H9 (cell line): ENCODE data around the gene CNR1. TPM values are rescaled to one million over a fixed set of nuclear protein-coding genes. Genes with fewer than 3 reads are reported as not detected.

ENCODE experiments used
- DNase-seq: peaks from one replicate; pipeline ENCODE4 v3.0.0-alpha.2; 2017
- H2AFZ ChIP-seq: one replicate; pipeline ENCODE4 v1.6.1; 2013; ENCODE audit warnings: mild to moderate bottlenecking, low read length, control low read depth, moderate library complexity
- H2AK5ac ChIP-seq: 2 replicates; pipeline ENCODE4 v1.6.1; 2013; ENCODE audit warnings: low read length, control low read depth, mixed read lengths; ENCODE audit not compliant: insufficient read length
- H2BK120ac ChIP-seq: one replicate; pipeline ENCODE4 v1.6.1; 2013; ENCODE audit warnings: low read depth, mild to moderate bottlenecking, low read length, control low read depth, inconsistent platforms; ENCODE audit not compliant: poor library complexity, severe bottlenecking
- H2BK12ac ChIP-seq: 2 replicates; pipeline ENCODE4 v1.6.1; 2013; ENCODE audit warnings: low read length, control low read depth, mixed read lengths, low read depth; ENCODE audit not compliant: insufficient read length
- H2BK15ac ChIP-seq: 2 replicates; pipeline ENCODE4 v1.6.1; 2013; ENCODE audit warnings: low read depth, low read length, control low read depth
- H2BK20ac ChIP-seq: one replicate; pipeline ENCODE4 v1.6.1; 2013; ENCODE audit warnings: low read depth, mild to moderate bottlenecking, low read length, control low read depth, inconsistent platforms; ENCODE audit not compliant: poor library complexity, severe bottlenecking
- H2BK5ac ChIP-seq: 2 replicates; pipeline ENCODE4 v1.6.1; 2013; ENCODE audit warnings: low read length, control low read depth, mixed read lengths; ENCODE audit not compliant: insufficient read length
- H3K14ac ChIP-seq: 2 replicates; pipeline ENCODE4 v1.6.1; 2013; ENCODE audit warnings: low read length, control low read depth; ENCODE audit not compliant: insufficient read depth
- H3K18ac ChIP-seq: 2 replicates; pipeline ENCODE4 v1.6.1; 2013; ENCODE audit warnings: low read depth, mild to moderate bottlenecking, mixed read lengths, low read length, control low read depth; ENCODE audit not compliant: insufficient read length
- H3K23ac ChIP-seq: 2 replicates; pipeline ENCODE4 v1.6.1; 2013; ENCODE audit warnings: low read length, control low read depth, mixed read lengths, low read depth; ENCODE audit not compliant: insufficient read length
- H3K23me2 ChIP-seq: 2 replicates; pipeline ENCODE4 v1.6.1; 2013; ENCODE audit warnings: low read depth, mild to moderate bottlenecking, mixed read lengths, low read length, control low read depth; ENCODE audit not compliant: insufficient read length, poor library complexity, severe bottlenecking
- H3K27ac ChIP-seq: 2 replicates; pipeline ENCODE4 v1.5.1; 2013; ENCODE audit warnings: low read length, control low read depth, mixed read lengths, low read depth; ENCODE audit not compliant: insufficient read length
- H3K27me3 ChIP-seq: 2 replicates; pipeline ENCODE4 v1.6.1; 2013; ENCODE audit warnings: low read length, control low read depth, inconsistent platforms; ENCODE audit not compliant: insufficient read depth
- H3K4ac ChIP-seq: 2 replicates; pipeline ENCODE4 v1.6.1; 2013; ENCODE audit warnings: low read depth, mild to moderate bottlenecking, control low read depth, inconsistent platforms, low read length, moderate library complexity
- H3K4me1 ChIP-seq: 2 replicates; pipeline ENCODE4 v1.6.1; 2013; ENCODE audit warnings: low read length, control low read depth, inconsistent platforms; ENCODE audit not compliant: insufficient read depth
- H3K4me2 ChIP-seq: 2 replicates; pipeline ENCODE4 v1.6.1; 2013; ENCODE audit warnings: low read length, control low read depth, mixed read lengths; ENCODE audit not compliant: insufficient read length, insufficient read depth
- H3K56ac ChIP-seq: 2 replicates; pipeline ENCODE4 v1.6.1; 2013; ENCODE audit warnings: low read depth, mild to moderate bottlenecking, mixed read lengths, low read length, control low read depth; ENCODE audit not compliant: insufficient read length
- H3K79me1 ChIP-seq: 2 replicates; pipeline ENCODE4 v1.6.1; 2013; ENCODE audit warnings: low read depth, mild to moderate bottlenecking, moderate library complexity, low read length, control low read depth, inconsistent platforms; ENCODE audit not compliant: insufficient read depth, poor library complexity, severe bottlenecking
- H3K79me2 ChIP-seq: 2 replicates; pipeline ENCODE4 v1.6.1; 2013; ENCODE audit warnings: low read length, control low read depth, inconsistent platforms; ENCODE audit not compliant: insufficient read depth
- H3K9ac ChIP-seq: 2 replicates; pipeline ENCODE4 v1.6.1; 2013; ENCODE audit warnings: low read length, control low read depth, mixed read lengths; ENCODE audit not compliant: insufficient read length; ENCODE audit errors: extremely low read depth
- H3K9me3 ChIP-seq: one replicate; pipeline ENCODE4 v1.6.1; 2013; ENCODE audit warnings: low read depth, low read length, inconsistent platforms; ENCODE audit not compliant: control insufficient read depth
- H3T11ph ChIP-seq: one replicate; pipeline ENCODE4 v1.6.1; 2013; ENCODE audit warnings: mild to moderate bottlenecking, low read length, control low read depth, inconsistent platforms
- H4K20me1 ChIP-seq: one replicate; pipeline ENCODE4 v1.6.1; 2013; ENCODE audit not compliant: control insufficient read depth, insufficient read length, insufficient read depth
- H4K5ac ChIP-seq: 2 replicates; pipeline ENCODE4 v1.6.1; 2013; ENCODE audit warnings: low read depth, mild to moderate bottlenecking, mixed read lengths, low read length, control low read depth; ENCODE audit not compliant: insufficient read length
- H4K8ac ChIP-seq: replicated peaks from 2 replicates; pipeline ENCODE4 v1.6.1; 2013; ENCODE audit warnings: low read length, control low read depth, mixed read lengths, low read depth; ENCODE audit not compliant: insufficient read length
- H4K91ac ChIP-seq: 2 replicates; pipeline ENCODE4 v1.6.1; 2013; ENCODE audit warnings: low read depth, mild to moderate bottlenecking, moderate library complexity, mixed read lengths, low read length, control low read depth; ENCODE audit not compliant: insufficient read length
- H3K27ac Mint-ChIP-seq, 3 experiments: 2 replicates in 2 of 3; 3 replicates in 1 of 3; pipeline ENCODE4 v1.8.0; 2020 to 2021; ENCODE audit warnings: mixed read lengths in 3 of 3, mild to moderate bottlenecking in 1 of 3, moderate library complexity in 1 of 3
- H3K27me3 Mint-ChIP-seq: 2 replicates; pipeline ENCODE4 v1.8.0; 2021; ENCODE audit warnings: low read depth, mild to moderate bottlenecking, moderate library complexity, mixed read lengths
- H3K36me3 Mint-ChIP-seq, 3 experiments: 2 replicates in 2 of 3; 3 replicates in 1 of 3; pipeline ENCODE4 v1.8.0; 2020 to 2021; ENCODE audit warnings: low read depth in 3 of 3, mixed read lengths in 3 of 3; ENCODE audit not compliant: insufficient read depth in 1 of 3
- H3K4me1 Mint-ChIP-seq, 2 experiments: 2 replicates each; pipeline ENCODE4 v1.8.0; 2020; ENCODE audit warnings: mixed read lengths in 2 of 2
- H3K4me3 Mint-ChIP-seq, 2 experiments: 2 replicates in 1 of 2; 3 replicates in 1 of 2; pipeline ENCODE4 v1.8.0; 2020 to 2021; ENCODE audit warnings: mild to moderate bottlenecking in 2 of 2, mixed read lengths in 2 of 2, moderate library complexity in 1 of 2
- H3K9me3 Mint-ChIP-seq, 2 experiments: 2 replicates in 1 of 2; 3 replicates in 1 of 2; pipeline ENCODE4 v1.8.0; 2020; ENCODE audit warnings: mild to moderate bottlenecking in 2 of 2, mixed read lengths in 2 of 2, moderate library complexity in 1 of 2
- WGBS: extraction: QIAGEN DNeasy Blood & Tissue Kit; methylation state at CpG from one replicate; pipeline ENCODE4 v1.1.7; 2013; ENCODE audit warnings: missing lambda C conversion rate, low lambda C conversion rate, mixed read lengths; ENCODE audit not compliant: insufficient read length; ENCODE audit errors: extremely low coverage; 5-methylcytosine and 5-hydroxymethylcytosine counted together
- total RNA-seq: library from RNA; stranded (reverse); gene quantifications from 2 replicates; pipeline ENCODE4 v1.2.1, GENCODE V29; 2021
- TF ChIP-seq, protein P1 (sequence below): fragments of 200-600 bp; sonication (generic); conservative IDR thresholded peaks from 3 replicates; pipeline ENCODE4 v1.8.0; 2021; ENCODE audit warnings: antibody characterized with exemption, mild to moderate bottlenecking

The CNR1 gene
- total RNA-seq, 1 experiment from 2014 or later, result 0.72 TPM

GRCh38 chr6:88174906-88175305 is 8.8 kb upstream of the CNR1 start:
- no peak overlapping the region for H4K91ac ChIP-seq
- no CpG with 5 or more reads among the region's 4 CpGs for WGBS
- peaks cover 9% of the 10 kb centered on the region for H3K27me3 Mint-ChIP-seq

More at GRCh38 chr6:88174906-88175305, 8.8 kb upstream of the CNR1 start:
- H3K27ac Mint-ChIP-seq, result no peak overlapping the region
- H3K79me2 ChIP-seq, result no peaks in the 10 kb centered on the region
- TF ChIP-seq, protein P1, sequence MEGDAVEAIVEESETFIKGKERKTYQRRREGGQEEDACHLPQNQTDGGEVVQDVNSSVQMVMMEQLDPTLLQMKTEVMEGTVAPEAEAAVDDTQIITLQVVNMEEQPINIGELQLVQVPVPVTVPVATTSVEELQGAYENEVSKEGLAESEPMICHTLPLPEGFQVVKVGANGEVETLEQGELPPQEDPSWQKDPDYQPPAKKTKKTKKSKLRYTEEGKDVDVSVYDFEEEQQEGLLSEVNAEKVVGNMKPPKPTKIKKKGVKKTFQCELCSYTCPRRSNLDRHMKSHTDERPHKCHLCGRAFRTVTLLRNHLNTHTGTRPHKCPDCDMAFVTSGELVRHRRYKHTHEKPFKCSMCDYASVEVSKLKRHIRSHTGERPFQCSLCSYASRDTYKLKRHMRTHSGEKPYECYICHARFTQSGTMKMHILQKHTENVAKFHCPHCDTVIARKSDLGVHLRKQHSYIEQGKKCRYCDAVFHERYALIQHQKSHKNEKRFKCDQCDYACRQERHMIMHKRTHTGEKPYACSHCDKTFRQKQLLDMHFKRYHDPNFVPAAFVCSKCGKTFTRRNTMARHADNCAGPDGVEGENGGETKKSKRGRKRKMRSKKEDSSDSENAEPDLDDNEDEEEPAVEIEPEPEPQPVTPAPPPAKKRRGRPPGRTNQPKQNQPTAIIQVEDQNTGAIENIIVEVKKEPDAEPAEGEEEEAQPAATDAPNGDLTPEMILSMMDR, result no peak
- DNase-seq, result no peak
- no peaks in the 10 kb centered on the region for H3K23me2 ChIP-seq
- H4K8ac ChIP-seq, result no peak overlapping the region
- H3T11ph ChIP-seq, result no peak overlapping the region
- H3K56ac ChIP-seq, result no peak overlapping the region
- no peak overlapping the region for H4K5ac ChIP-seq
- no peak overlapping the region for H2BK12ac ChIP-seq
- no peak overlapping the region for H2BK5ac ChIP-seq
- no peaks in the 10 kb centered on the region for H3K9me3 Mint-ChIP-seq
- no peak overlapping the region for H2BK20ac ChIP-seq
- no peak overlapping the region for H3K4ac ChIP-seq
- no peak overlapping the region for H3K18ac ChIP-seq
- H3K36me3 Mint-ChIP-seq, result peaks cover 0 to 2% (median 0%) of the 10 kb centered on the region in 3 experiments; a peak in 1 of 7 replicates
- H3K9me3 ChIP-seq, result no peaks in the 10 kb centered on the region
- H3K4me3 Mint-ChIP-seq, result no peak overlapping the region
- no peak overlapping the region for H3K4me2 ChIP-seq
- H2BK120ac ChIP-seq, result no peak overlapping the region
- no peak overlapping the region for H2AFZ ChIP-seq
- H3K9ac ChIP-seq, result no peak overlapping the region
- H3K27me3 ChIP-seq, result no peaks in the 10 kb centered on the region; the same call in 1 of the 2 replicates
- H2BK15ac ChIP-seq, result no peak overlapping the region
- H4K20me1 ChIP-seq, result no peaks in the 10 kb centered on the region
- no peak overlapping the region for H3K27ac ChIP-seq
- H2AK5ac ChIP-seq, result no peak overlapping the region
- peaks cover 19 to 27% of the 10 kb centered on the region in 2 experiments for H3K4me1 Mint-ChIP-seq
- no peak overlapping the region for H3K14ac ChIP-seq
- no peak overlapping the region for H3K23ac ChIP-seq
- no peaks in the 10 kb centered on the region; the same call in 1 of the 2 replicates for H3K4me1 ChIP-seq
- H3K79me1 ChIP-seq, result no peaks in the 10 kb centered on the region
